IMR-90 (cell line): Measurements from ENCODE around the gene CDK5RAP2.
"Not testable (repeated sequence)": the region's sequence is repeated elsewhere in the genome, so short reads cannot be mapped to it uniquely, and the experiment has no call there.

Experiments
- CEBPB ChIP-seq: IDR thresholded peaks from 2 replicates; pipeline ENCODE4 v1.6.1; 2012; ENCODE audit warnings: low read depth, low read length, improper control_type of control experiment
- MAFK ChIP-seq: IDR thresholded peaks from 2 replicates; pipeline ENCODE4 v1.6.1; 2012; ENCODE audit warnings: low read depth, low read length, improper control_type of control experiment
- MAZ ChIP-seq: IDR thresholded peaks from 2 replicates; pipeline ENCODE4 v1.6.1; 2012; ENCODE audit warnings: low read depth, mild to moderate bottlenecking, low read length, improper control_type of control experiment, moderate library complexity, borderline replicate concordance
- POLR2A ChIP-seq: IDR thresholded peaks from 2 replicates; pipeline ENCODE4 v1.6.1; 2012; ENCODE audit warnings: mild to moderate bottlenecking, low read depth, low read length
- RAD21 ChIP-seq: IDR thresholded peaks from 2 replicates; pipeline ENCODE4 v1.6.1; 2012; ENCODE audit warnings: low read length, improper control_type of control experiment
- RFX5 ChIP-seq: IDR thresholded peaks from 2 replicates; pipeline ENCODE4 v1.8.0; 2012; ENCODE audit warnings: low read depth, mild to moderate bottlenecking, low read length, moderate library complexity
- SMC3 ChIP-seq: fragments of 150-350 bp; IDR thresholded peaks from 2 replicates; pipeline ENCODE4 v1.6.1; 2016; ENCODE audit warnings: low read depth, mild to moderate bottlenecking, antibody characterized with exemption, low read length, moderate library complexity
- TF ChIP-seq, protein P1 (sequence below): fragments of 150-350 bp; IDR thresholded peaks from 2 replicates; pipeline ENCODE4 v1.6.1; 2017; ENCODE audit warnings: mild to moderate bottlenecking, antibody characterized with exemption, low read length, low read depth
- TF ChIP-seq, protein P2 (sequence below): conservative IDR thresholded peaks from 2 replicates; pipeline ENCODE4 v1.5.1; 2012; ENCODE audit warnings: mild to moderate bottlenecking, low read depth, low read length, improper control_type of control experiment

- TF ChIP-seq, protein P1, sequence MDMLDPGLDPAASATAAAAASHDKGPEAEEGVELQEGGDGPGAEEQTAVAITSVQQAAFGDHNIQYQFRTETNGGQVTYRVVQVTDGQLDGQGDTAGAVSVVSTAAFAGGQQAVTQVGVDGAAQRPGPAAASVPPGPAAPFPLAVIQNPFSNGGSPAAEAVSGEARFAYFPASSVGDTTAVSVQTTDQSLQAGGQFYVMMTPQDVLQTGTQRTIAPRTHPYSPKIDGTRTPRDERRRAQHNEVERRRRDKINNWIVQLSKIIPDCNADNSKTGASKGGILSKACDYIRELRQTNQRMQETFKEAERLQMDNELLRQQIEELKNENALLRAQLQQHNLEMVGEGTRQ: not testable (repeated sequence)
- not testable (repeated sequence) for TF ChIP-seq RFX5, POLR2A, CEBPB, MAFK, RAD21, SMC3, MAZ
- TF ChIP-seq, protein P2, sequence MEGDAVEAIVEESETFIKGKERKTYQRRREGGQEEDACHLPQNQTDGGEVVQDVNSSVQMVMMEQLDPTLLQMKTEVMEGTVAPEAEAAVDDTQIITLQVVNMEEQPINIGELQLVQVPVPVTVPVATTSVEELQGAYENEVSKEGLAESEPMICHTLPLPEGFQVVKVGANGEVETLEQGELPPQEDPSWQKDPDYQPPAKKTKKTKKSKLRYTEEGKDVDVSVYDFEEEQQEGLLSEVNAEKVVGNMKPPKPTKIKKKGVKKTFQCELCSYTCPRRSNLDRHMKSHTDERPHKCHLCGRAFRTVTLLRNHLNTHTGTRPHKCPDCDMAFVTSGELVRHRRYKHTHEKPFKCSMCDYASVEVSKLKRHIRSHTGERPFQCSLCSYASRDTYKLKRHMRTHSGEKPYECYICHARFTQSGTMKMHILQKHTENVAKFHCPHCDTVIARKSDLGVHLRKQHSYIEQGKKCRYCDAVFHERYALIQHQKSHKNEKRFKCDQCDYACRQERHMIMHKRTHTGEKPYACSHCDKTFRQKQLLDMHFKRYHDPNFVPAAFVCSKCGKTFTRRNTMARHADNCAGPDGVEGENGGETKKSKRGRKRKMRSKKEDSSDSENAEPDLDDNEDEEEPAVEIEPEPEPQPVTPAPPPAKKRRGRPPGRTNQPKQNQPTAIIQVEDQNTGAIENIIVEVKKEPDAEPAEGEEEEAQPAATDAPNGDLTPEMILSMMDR: not testable (repeated sequence)
Observed at GRCh38 chr9:120515996-120516395, 64.0 kb downstream of the CDK5RAP2 start.
